NCI-H524 (cell line): ENCODE measurements around the gene TBX5.

Experiments
- DNase-seq, 2 experiments: peaks; one replicate each; lab custom pipeline; 2025; lab: John Stamatoyannopoulos, UW

TBX5 gene

DNA sequence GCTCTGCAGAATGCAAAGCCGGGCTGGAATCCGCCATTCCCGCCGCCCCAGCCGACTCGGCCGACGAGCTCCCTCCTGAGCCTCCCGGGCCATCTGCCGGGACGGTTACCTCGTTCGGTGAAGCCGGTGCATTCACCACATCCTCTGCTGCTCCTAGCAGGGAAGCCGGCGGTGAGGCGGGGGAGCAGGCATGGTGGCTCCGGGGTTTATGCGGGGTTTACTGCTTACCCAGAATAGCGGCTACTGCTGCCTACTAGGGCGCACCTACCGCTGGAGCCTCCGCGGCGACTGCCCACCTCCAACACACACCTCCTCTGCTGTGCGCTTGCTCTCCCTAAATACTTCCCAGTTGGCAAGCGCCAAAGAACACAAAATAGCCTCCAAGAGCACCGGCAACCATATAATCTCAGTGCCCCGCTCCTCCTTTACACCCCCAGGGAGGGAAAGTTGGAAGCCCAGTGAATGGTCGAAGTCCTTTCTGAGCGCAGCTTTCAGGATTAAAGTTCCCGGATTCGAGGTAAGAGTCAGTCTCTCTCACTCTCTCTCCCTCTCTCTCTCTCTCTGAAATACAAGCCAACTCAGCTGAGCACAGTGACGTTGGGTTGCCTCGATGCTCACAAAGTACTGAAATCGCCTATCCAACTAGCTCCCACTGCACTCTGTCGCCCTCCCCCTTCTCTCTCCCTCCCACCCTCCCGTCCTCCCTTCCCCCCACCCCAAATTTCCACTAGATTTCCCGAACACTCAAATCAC lies at the start of gene TBX5:
TSS of gene TBX5 (minus strand) at position 626 of the 753 bp plus-strand sequence. CDS start 2,246 bp downstream, outside the sequence.
- peak in 1 of 2 experiments; percentile 17 for DNase-seq

DNA sequence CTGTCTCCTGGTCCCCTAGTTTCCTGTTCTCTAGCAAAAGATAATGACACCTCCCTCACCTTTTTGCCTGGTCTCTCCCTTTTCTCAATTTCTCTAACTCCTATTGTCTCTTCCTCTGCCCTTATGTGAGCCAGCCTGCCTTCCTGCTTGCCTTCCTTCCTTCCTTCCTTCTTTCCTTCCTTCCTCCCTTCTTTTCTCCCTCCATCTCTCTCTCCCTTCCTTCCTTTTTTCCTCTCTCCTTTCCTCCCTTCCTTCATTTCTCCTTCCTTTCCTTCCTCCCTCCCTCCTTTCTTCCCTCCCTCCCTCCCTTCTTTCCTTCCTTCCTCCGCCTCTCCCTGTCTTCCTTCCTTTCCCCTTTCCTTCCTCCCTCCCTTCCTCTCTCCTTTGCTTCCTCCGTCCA lies 45.7 kb upstream of the TBX5 start:
- DNase-seq: no peak

DNA sequence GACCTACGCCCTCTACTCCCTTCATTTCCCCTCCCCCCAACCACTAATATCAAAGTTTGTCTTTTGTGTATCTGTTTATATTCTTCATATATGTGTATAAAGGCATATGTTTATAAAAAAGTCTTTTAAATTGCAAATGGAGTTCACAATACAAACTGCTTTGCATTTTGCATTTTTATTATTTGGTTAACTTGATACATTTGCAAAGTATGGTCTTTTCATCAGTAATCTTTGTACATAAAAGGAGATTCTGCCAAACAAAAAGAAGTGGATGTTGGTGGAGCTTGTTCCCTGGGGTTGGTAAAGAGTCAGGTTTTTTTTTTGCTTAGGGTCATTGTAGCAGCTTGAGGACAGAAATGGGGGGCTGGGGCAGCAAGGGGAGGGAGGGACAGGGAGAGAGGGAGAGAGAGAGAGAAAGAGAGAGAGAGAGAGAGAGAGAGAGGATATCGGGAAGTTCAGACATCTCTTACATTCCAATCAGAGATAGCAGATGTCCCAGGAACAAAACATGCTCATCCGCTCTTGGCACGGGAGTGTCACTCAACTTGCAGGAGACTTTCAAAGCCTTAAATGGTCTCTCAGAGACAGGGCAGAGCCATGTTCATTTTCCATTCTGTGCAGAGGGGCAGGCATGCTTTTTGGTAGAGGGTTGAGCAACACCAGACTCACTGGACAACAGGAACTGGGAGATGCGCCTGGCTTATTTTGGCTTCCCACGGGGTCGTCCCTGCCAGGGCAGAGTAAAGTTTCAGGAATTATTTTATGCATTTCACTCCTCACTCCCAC lies 44.8 kb upstream of the TBX5 start:
- no peak for DNase-seq

DNA sequence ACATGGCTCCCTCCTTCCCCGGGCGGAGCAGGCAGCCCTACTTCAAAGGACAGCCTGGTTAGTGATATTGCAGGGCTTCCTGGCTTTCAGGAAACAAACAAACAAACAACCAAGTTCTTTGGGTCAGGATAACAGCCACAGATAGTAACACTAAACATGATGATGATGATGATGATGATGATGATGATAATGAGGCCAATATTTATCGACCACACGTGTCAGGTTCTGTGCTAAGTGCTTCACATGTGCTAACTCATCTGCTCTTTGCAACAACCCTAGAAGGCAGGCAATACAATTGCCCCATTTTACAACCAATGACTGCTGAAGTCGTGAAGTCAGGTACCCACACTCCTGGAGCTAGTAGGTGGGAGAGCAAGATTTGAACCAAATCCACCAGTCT lies 44.1 kb upstream of the TBX5 start:
- DNase-seq: no peak

DNA sequence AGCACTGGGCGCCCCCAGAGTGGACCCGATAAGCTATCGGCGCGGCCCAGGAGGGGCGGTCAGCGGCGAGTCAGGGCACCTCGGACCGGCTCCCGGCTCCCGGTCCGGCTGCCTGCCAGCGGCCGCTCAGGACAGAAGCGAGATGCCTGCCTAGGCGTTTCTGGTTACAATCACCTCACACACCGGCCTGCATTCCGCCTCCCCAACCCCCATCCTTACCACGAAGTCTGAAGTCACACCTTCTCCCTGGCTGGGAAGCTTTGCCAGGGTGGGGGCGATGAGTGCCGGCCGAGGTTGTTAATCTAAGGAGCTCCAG lies 42.6 kb upstream of the TBX5 start:
- DNase-seq: no peak

DNA sequence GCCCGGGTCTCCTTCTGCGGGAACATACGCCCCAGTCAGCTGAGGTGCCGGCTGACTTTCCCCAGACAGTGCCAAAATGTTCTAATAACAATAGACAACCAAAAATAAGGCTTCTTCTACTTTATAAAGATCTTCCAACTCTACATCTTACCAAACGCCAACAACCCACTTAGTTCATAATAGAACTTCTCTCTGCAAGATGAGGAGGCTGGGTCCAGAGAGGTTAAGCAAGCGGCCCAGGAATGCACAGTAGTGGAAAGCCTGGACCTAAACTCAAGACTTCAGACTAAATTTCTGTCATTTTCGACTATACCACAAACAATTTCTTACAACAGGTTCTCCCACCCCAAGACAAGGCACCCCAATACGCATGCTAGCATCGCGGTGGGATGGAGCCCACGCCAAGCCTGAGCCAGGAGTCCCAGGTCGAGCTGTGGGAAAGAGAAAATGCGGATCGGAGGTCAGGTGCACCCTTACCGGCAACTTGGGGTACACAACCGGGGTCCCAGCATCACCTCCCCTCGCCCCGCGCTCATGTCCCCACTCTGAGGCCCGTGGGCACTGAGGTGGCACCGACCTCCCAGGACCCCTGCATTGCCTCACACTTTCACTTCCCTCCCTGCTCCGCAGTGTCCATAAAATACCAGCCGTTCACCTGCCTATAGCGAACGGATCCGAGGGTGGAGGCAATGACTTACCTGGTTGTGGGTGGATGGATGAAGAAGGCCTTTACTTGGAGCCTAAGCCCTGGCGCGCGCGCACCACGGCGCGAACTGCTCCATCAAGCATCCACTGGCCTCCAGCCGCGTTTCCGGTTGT lies 42.1 kb upstream of the TBX5 start:
- no peak for DNase-seq

DNA sequence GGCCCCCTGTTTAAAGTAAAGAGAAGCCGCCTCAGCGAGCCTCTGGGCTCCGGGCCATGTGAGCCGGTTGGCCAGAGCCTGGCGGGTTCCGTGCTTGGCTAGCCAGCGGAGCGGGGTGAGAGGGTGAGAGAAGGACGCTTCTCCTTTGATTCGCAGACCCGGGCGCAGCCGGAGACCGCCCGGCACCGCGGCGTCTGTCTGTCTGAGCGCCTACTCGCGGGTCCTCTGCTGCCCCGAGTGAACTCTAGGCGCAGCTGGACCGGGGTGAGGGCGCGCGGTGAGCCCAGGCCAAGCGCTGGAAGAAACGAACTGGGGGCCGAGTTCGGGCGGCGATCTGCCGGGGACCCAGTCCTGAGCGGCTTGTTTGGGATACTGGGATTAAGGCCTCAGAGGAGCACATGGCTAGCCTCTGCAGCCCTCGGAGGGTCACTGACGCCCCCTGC lies 41.4 kb upstream of the TBX5 start:
- no peak for DNase-seq

DNA sequence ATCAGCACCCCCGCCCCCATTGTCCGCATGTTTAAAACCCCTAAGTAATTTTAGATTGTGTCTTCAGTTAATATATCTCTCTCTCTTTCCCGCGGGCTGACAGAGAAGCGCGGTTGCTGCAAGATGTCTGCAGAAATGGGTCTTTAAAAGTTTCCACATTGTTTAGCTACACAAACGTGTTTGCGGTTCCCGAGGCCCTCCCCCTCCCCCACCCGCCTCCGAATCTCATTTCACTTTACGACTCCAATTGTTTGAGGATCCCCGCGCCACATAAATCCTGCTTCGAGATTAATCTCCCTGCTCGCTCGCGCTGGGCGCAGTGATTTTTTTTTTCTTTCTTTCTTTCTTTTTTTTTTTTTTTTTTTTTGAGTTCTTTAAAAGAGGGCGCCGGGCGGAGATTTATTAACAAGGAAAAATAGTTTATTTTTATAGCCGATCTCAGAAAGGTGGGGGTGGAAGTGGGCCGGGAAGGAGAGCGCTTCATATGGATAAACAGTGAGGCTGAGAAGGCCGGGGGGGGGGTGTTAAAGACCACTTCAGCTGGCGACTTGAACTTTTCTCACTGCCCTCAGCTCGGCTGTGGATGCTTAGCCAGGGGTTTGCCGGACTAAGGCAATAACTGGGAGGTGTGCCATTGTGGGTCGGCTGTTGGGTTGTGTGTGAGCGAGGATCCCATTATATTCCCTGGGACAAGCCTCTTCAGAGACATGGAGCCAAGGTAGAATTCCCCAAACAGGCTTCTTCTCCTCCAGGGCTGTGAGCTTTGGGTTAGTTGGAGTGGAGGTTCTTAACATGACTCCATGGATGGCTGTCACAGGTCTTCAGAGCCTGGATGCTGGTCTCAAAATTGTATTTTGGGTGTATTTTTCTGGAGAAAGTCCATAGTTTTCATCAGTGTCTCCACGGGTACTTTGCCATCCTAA lies 39.7 kb upstream of the TBX5 start:
- no peak for DNase-seq

DNA sequence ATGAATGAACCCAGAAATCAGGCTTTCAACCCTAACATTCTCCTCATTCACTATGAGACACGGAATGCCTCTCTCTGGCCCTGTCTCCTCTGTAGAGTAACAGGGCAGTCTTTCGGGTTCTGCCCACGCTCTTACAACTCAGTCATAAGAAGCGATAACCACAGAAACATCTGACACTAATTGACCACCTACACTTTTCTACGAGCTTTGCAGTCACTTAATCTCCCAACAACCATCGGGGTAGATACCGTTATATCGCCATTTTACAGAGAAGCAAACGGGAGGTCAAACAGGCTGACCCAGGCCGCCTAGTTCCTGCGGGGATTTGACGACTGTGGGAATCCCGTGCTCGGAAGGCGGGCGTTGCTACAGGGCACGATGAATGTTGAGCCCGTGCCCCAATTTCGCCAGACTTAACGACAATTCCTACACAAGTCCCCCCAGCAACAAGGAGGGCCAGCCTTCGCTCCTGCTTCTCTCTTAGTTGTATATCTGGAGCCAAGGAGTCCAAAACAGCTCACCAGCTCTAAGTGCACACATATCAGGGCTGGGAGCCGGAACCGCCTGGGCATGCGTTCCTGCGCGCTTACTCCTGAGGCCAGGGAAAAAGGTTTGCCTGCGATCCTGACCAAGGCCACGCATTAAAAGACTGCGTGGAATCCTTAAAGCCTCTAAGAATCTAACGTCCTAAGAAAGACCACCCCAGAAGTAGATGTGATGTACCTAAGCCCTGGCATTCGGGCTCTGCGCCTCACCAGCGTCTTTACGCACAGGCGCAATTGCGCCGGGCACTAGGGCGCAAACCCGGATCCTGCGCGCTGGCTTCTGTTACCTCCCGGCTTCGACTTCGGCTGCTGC lies 38.7 kb upstream of the TBX5 start:
- DNase-seq: no peak

DNA sequence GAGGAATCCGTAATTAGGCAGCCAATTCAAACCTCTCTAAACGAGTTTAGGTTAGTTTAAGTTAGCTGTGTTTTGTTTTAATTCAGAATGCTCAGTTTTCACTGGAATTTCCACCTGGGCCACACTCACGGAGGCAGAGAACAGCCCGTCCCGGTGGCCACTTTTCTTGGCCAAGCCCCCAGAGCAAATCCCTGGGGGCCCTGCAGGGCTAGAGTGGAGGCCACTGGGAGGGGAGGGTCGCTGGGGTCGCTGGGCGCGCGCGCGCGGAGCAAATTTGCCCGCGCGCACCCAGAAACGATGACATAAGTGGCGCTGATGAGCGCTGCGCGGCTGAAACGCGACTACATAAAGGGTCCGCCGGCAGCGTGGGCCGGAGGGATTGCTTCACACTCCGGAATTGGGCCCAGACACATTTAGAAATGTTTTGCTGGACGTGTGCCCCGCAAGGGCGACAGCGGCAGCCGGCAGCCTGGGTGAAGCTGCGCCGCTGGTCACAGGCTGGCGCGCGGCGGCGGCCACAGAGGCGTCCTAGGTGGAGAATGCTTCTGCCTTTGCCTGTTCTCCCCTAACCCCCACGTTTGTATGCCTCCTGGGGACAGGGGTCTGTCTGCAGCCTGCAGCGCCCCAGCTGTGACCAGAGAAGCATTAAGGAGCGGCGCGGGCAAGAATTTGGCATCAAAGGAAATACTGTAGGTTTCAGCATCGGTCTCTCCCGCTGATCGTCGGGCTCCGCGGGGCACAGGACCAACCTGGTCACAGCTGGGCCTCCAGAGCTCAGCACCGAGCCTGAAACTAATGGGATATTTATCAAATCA lies 37.9 kb upstream of the TBX5 start:
- no peak for DNase-seq

DNA sequence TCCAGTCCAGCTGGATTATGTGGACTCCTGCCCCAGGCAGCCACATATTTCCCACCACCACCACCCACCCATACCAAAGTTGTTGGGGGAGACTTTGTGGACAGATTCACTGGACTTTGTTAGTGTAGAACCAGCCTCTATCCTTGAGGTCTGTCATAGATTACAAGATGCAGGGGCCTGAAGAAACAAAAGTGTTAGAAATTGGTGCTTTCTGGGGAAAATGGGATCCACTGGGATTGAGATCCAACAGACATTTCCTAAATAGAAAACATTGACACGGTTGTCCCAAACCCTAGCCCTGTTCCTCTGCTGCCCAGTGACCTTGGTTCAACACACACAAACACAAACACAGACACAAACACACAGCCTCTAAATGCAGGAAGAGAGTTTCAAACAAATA lies 36.6 kb upstream of the TBX5 start:
- no peak for DNase-seq

DNA sequence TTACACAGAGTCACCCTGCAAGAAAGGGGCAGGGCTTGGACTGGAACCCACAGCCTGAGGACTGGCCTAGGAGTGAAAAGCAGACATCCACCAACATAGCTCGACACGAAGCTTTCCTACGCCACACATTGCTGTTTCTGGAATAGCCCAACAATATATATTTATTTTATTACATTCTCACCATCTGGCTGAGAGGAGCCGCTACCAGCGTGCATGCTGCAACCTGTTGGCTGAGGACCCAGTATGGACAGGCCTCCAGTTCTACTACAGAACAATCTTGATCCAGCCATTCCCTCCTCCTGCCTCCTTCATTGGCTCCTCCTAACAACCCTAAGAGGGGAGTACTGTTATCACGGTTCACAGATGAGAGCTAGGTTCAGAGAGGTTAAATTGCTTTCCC lies 35.6 kb upstream of the TBX5 start:
- no peak for DNase-seq

DNA sequence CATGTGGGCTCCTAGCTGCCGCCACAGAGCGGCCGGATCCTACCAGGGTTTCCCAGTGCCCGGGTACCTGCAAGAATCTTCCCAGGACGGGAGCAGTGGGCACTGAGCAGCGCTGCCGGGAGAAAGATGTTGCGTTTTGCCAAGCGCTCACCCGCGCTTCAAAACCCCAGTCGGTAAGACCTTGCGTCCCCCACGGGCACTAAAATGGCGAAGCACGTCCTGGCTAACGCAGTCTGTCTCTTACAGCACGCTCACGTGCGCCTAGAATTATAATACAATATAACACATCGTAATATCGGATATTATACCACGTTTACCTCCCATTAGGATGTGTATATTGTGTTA lies 35.1 kb upstream of the TBX5 start:
- DNase-seq: no peak

DNA sequence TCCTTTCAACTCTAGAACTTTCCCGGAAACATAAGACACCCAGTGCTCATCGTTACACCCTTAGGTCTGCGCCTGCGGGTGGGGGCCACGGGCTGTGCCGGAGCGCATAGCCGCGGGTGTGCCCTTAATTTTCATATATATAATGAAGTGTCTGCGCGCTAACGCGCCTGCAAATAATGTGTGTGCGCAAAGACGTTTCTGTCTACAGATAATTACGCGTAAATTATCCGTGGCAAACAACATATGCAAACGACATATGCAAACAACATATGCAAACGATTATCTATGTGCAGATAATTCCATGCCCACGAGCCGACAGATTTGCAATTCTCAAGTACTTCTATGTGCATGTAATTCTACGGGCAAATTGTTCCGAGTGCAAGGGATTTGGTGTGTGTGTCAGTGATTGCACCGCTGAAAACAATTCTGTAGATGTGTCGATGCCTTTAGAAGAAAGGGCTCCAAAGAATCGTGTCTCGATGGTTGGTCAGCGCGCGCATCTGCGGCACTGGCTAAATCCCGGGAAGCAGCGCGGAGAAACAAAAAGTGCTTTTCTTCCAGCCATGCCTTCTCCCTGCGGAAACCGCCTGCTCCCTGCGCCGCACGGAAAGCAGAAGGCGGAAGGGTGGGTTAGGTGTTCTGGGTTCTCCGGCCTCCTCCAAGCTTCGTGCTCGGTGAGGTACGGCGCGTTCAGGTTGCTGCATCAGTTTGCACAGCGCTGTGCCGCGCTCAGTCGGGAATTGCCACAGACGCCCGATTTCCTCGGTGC lies 34.5 kb upstream of the TBX5 start:
- DNase-seq: no peak

DNA sequence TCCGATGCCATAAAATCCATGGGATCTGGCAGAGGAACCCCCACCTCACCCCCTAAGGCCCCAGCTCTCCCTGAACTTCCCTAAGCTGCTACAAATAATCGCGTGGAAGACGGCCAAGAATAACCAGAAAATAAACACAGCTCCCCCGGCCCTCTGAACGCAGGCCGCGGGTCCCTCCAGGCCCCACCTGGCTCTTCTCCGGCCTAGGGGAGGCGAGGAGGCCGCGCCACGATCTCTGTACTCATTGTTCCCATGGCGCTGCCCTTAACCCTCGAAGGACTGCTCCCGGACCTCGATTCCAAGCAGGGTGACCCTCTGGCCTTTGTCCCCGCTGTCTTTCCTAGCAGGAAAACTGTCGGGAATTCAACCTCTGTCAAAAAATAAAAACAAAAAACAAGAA lies 33.9 kb upstream of the TBX5 start:
- DNase-seq: no peak

DNA sequence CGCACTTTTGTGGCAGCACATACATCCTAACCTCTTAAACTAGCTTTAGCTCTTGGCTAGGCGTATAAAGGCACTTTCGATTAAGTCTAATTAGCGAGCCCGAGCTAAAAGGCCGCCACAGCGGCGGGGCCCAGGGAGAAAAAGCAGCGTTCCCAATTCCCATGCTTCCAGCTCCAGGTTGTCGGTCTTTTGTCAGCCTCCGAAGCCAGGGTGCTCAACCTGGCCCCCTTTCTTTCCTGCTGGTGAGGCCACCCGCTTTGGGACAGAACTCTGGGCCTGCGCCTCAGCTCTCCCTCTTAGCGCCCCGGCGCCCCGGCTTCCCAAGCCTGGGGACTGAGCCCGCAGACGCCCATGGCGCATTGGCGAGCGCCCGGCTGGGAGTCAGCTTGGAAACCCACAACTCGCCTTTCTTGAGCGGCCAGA lies 33.3 kb upstream of the TBX5 start:
- no peak for DNase-seq

DNA sequence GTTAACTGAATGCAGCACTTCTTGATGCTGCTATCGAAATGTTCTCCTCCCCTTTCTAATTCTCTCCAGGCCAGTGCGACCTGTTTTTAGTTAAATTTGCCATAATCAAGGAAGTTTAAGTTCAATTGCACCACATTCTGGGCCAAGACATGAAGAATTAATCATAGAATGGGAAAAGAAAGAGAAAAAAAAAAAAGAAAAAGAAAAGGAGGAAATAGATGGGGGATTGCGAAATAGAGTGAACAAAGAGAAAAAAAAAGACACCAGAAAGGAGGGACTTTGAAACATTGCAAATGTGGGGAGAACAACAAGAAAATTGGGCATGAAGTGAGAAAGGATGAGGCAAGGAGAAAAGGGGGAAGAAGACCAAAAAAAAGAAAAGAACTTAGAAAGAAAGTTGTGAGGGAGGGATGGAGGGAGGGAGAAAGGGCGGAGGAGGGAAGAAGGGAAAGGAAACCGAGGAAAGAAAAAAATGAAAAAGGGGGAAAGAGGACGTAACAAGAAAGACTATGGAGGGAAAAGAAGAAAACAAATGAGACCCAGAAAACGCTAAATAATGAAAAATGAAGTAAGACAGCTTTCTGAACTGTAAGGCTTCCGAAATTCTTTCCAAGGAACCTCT lies 32.8 kb upstream of the TBX5 start:
- DNase-seq: no peak

DNA sequence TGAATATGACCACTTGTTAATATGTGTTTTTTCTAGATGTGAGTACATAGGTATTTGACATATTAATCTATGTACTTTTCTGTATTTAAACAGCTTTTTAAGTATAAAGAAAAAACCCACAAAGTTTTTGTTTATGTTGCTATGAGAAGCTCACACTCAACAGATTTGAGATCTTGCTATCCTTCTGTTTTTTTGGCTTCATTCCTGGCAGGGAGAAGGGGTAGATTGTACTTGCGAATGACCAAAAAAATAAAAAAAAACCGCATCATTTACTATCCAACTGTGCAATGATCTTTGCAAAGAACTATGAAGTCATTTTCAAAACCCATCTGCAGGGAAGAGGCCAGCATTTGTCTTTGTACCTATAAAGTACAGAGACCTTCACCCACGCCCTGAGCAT lies 28.4 kb upstream of the TBX5 start:
- no peak for DNase-seq

DNA sequence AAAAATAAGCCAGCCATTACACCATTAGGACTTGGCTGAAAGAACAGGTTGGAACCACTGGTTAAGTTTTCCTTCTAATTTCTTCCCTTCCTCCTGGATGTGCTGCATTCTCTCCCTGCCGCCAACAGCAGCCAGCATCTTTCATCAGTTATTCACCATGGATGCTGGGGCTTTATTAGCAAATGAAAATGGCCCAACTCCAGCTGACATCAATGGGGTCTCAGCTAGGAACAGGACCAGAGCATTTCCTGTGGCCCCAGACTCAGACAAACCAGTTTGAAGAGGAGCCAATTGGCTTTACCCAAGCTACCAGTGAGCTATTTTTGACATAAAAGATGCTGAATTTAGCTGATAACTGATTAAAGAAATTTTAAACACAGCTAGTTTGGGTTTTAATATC lies 26.0 kb upstream of the TBX5 start:
- no peak for DNase-seq
